Chondrocyte (in vitro differentiated cells): ENCODE data around the gene THG1L. TPM values are rescaled to one million over a fixed set of nuclear protein-coding genes. Genes with fewer than 3 reads are reported as not detected.

Source experiments
- DNase-seq: peaks from one replicate; pipeline ENCODE4 v3.0.0; 2021; ENCODE audit warnings: mixed read lengths, low spot score
- H3K27ac Mint-ChIP-seq: one replicate; pipeline ENCODE4 v1.8.0; 2021; ENCODE audit warnings: mild to moderate bottlenecking, moderate library complexity, mixed read lengths; ENCODE audit not compliant: unreplicated experiment
- H3K27me3 Mint-ChIP-seq: 2 replicates; pipeline ENCODE4 v1.8.0; 2021; ENCODE audit warnings: low read depth, mixed read lengths
- H3K36me3 Mint-ChIP-seq: 2 replicates; pipeline ENCODE4 v1.8.0; 2021; ENCODE audit warnings: low read depth, mixed read lengths
- H3K4me1 Mint-ChIP-seq: 2 replicates; pipeline ENCODE4 v1.8.0; 2021; ENCODE audit warnings: low read depth, mild to moderate bottlenecking, mixed read lengths
- H3K4me3 Mint-ChIP-seq: one replicate; pipeline ENCODE4 v1.8.0; 2021; ENCODE audit warnings: mild to moderate bottlenecking, moderate library complexity, mixed read lengths; ENCODE audit not compliant: unreplicated experiment
- H3K9me3 Mint-ChIP-seq: 2 replicates; pipeline ENCODE4 v1.8.0; 2021; ENCODE audit warnings: low read depth, mixed read lengths
- total RNA-seq: library from RNA; stranded (reverse); gene quantifications from 3 replicates; pipeline ENCODE4 v1.2.1, GENCODE V29; 2021
- TF ChIP-seq, protein P1 (sequence below): fragments of 200-600 bp; sonication (generic); IDR thresholded peaks from 2 replicates; pipeline ENCODE4 v1.5.0; 2021; ENCODE audit warnings: antibody characterized with exemption, mild to moderate bottlenecking, moderate library complexity

The THG1L gene
- total RNA-seq, 1 donor from 2014 or later: 10.1 TPM

DNA sequence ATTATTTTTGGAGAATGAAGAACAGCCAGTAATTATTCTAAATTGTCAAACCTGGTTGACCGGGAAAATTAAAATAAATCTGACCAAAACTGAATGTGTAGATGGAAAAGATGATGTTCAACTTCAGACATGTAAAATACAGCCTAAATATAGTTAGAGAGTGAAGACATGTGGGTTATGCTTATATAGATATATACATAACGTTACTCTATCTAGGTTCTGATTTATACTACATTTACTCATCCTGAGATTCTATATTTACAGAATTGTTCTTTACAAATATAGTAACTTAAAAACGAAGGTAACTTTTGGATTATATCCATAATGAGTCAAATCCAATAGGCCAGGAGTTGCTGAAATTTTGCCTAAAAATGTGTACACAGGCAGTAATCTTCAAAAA lies 20.8 kb upstream of the THG1L start:
- H3K27ac Mint-ChIP-seq: peak overlapping the region; percentile 57
- H3K9me3 Mint-ChIP-seq: no peaks in the 10 kb centered on the region
- DNase-seq: no peak
- H3K27me3 Mint-ChIP-seq: no peaks in the 10 kb centered on the region
- peaks cover 45% of the 10 kb centered on the region for H3K4me1 Mint-ChIP-seq
- no peak overlapping the region for H3K4me3 Mint-ChIP-seq
- TF ChIP-seq, protein P1, sequence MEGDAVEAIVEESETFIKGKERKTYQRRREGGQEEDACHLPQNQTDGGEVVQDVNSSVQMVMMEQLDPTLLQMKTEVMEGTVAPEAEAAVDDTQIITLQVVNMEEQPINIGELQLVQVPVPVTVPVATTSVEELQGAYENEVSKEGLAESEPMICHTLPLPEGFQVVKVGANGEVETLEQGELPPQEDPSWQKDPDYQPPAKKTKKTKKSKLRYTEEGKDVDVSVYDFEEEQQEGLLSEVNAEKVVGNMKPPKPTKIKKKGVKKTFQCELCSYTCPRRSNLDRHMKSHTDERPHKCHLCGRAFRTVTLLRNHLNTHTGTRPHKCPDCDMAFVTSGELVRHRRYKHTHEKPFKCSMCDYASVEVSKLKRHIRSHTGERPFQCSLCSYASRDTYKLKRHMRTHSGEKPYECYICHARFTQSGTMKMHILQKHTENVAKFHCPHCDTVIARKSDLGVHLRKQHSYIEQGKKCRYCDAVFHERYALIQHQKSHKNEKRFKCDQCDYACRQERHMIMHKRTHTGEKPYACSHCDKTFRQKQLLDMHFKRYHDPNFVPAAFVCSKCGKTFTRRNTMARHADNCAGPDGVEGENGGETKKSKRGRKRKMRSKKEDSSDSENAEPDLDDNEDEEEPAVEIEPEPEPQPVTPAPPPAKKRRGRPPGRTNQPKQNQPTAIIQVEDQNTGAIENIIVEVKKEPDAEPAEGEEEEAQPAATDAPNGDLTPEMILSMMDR: no peak
- no peaks in the 10 kb centered on the region for H3K36me3 Mint-ChIP-seq

DNA sequence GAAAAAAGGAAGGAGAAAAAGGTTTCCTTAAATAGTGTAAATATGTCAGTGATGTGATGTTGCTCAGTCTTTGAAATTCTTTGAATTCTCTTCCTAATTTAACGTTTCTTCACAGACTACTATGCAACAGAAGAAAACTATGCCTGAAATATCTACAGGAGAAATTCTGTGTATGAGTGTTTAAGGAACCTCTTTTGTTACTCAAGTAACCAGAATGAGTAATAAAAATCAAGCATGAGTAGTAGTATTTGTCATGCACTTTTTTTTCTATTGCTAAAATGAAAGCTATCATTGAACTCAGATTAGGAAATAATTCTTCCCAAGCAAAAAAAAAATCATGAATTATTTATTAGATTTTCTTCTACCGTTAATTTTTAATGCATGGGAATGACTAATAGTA lies 20.3 kb upstream of the THG1L start:
- Mint-ChIP-seq H3K27ac (peak overlapping the region; percentile 57), H3K4me3 (no peak overlapping the region), H3K4me1 (peaks cover 45% of the 10 kb centered on the region), H3K36me3 (no peaks in the 10 kb centered on the region), H3K9me3 (no peaks in the 10 kb centered on the region), H3K27me3 (no peaks in the 10 kb centered on the region)
- DNase-seq: no peak
- TF ChIP-seq, protein P1: no peak

DNA sequence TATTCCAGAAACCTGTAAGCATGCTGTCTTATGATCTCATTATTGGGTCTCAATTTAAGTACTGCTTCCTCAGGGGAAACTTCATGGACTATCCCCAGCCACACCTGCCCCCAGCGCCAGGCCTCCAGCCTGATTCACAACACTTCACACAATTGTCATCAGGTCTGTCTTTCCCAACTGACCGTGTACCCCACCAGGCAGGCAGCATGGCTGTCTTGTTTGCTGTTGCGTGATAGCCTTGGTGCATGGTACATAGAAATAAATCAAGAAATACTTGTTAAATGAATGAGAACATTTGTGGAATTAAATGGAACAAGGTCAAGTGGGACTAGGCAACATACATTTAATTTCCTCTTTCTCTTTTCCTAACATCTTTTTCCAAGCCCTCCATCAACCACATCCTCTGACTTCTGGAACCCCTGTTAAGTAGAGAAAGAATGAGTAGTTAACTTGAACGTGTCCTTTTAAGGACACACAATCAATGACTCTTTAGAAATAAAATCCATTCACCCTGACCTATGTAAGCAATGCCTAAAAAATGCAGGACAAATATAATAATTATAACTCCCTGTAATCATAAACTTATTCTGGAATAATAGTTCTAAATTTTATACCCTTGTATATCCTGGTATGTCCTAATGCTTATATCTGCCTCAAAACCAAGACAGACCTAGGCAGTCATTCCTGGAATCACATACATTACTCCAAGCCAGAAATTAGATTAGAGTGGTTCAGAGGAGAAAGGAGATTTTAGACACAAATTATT lies 17.2 kb upstream of the THG1L start:
- TF ChIP-seq, protein P1: no peak
- no peaks in the 10 kb centered on the region for H3K36me3 Mint-ChIP-seq
- no peak for DNase-seq
- H3K4me1 Mint-ChIP-seq: peaks cover 50% of the 10 kb centered on the region
- no peaks in the 10 kb centered on the region for H3K9me3 Mint-ChIP-seq
- H3K27me3 Mint-ChIP-seq: no peaks in the 10 kb centered on the region
- H3K4me3 Mint-ChIP-seq: no peak overlapping the region
- H3K27ac Mint-ChIP-seq: no peak overlapping the region

DNA sequence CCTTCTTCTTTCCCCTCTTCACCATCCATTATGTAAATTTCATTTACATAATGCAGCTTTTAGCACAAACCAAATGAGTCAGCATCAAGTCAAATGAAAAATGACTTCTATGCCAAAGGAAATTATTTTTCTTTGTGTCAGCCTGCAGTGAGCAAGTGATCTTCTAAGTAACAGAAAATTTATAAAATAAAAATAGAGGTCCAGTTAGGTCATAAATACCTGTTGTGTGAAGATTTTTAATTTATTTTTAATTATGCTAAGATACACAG lies 16.7 kb upstream of the THG1L start:
- TF ChIP-seq, protein P1: no peak
- Mint-ChIP-seq H3K36me3 (no peaks in the 10 kb centered on the region), H3K4me1 (peaks cover 45% of the 10 kb centered on the region), H3K9me3 (no peaks in the 10 kb centered on the region), H3K27me3 (no peaks in the 10 kb centered on the region), H3K27ac (no peak overlapping the region), H3K4me3 (no peak overlapping the region)
- no peak for DNase-seq

DNA sequence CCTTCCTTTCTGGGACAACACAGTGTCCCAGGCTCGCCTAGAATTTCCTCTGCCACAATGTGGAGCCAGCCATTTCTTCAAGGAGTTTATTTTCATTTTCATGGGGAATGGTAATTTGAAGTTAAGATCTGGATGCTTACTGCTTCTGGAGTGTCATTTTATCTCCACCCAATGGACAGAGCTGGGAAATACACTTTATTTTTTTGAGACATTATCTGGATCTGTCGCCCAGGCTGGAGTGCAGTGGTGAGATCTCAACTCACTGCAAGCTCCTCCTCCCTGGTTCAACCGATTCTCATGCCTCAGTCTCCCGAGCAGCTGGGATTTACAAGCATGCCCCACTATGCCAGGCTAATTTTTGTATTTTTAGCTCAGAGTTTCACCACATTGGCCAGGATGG lies 12.7 kb upstream of the THG1L start:
- peaks cover 8% of the 10 kb centered on the region for H3K9me3 Mint-ChIP-seq
- no peak for DNase-seq
- H3K4me1 Mint-ChIP-seq: peaks cover 21% of the 10 kb centered on the region
- TF ChIP-seq, protein P1: peak; percentile 88
- no peaks in the 10 kb centered on the region for H3K27me3 Mint-ChIP-seq
- H3K36me3 Mint-ChIP-seq: no peaks in the 10 kb centered on the region
- peak overlapping the region; percentile 60 for H3K27ac Mint-ChIP-seq
- no peak overlapping the region for H3K4me3 Mint-ChIP-seq
